Muscle layer of duodenum (tissue), 2 donors: Measurements from ENCODE around the gene THAP4.
A peak's percentile ranks its signal among the peaks of the same experiment; 100 is the strongest.

Experiments
- H3K27ac ChIP-seq: one replicate; pipeline ENCODE4 v1.7.0; 2013; ENCODE audit warnings: mild to moderate bottlenecking, low read length
- H3K27me3 ChIP-seq: one replicate; pipeline ENCODE4 v1.7.0; 2013; ENCODE audit warnings: low read depth, mild to moderate bottlenecking, control low read depth, low read length
- H3K36me3 ChIP-seq, 2 donors: one replicate each; pipeline ENCODE4 v1.7.0; 2013; ENCODE audit warnings: low read length in 2 of 2, control low read depth in 1 of 2, mild to moderate bottlenecking in 1 of 2; ENCODE audit not compliant: insufficient read depth in 2 of 2, control insufficient read depth in 1 of 2
- H3K4me1 ChIP-seq, 2 donors: one replicate each; pipeline ENCODE4 v1.7.0; 2013; ENCODE audit warnings: low read length in 2 of 2, mild to moderate bottlenecking in 2 of 2, control low read depth in 1 of 2, moderate library complexity in 1 of 2; ENCODE audit not compliant: insufficient read depth in 2 of 2, control insufficient read depth in 1 of 2
- H3K4me3 ChIP-seq, 2 donors: one replicate each; pipeline ENCODE4 v1.7.0; 2013; ENCODE audit warnings: low read length in 2 of 2, low read depth in 1 of 2, mild to moderate bottlenecking in 1 of 2
- H3K9me3 ChIP-seq, 2 donors: one replicate each; pipeline ENCODE4 v1.7.0; 2013; ENCODE audit warnings: low read length in 2 of 2, control low read depth in 1 of 2, mild to moderate bottlenecking in 1 of 2; ENCODE audit not compliant: control insufficient read depth in 1 of 2
- donor health status: healthy.

Gene THAP4

DNA sequence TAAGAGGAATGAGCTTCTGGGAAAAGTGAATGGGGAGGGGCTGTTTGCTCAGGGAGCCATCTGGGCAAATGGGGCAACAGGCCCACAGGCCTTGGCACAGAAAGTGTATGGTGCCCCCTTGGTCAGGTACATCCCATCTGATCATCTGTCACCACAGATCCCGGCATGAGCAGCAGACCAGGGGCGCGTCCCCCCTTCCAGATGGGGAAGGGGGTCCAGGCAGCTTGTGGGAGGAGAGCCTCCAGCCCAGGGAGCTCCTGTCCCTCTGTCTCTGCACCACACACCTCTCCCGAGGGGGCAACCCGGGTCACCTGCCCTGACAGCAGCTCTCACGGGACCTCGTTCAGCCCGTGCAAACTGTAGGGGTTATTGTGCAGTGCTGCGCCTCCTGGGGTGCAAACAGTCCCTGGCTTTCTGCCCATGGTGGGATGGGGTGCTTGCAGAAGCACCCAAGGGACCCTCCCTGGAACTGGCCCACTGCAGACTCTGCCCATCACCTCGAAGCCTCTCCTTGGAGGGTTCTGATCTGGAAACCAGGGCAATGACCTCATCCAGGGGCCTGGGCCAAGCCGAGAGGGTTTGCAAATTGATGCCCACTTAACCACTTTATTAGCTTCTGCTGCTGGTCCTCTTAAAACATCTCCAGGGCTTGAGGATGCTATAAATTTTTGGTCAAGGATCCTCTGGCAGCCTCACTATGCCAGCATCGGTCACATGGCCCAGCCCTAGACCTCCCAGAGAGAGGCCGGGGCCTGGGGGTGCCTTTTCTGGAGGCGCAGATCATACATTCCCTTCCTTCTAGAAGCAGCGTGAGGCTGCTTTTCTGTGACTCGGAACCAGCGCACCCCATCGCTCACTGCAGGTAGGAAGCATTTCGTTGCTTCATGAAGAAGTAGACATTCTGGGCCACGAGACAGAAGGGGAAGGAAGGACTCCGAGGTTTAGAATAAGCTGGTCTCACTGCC lies 86.1 kb downstream of the THAP4 start:
- H3K9me3 ChIP-seq, result peaks cover 0 to 4% of the 10 kb centered on the region in 2 donors
- H3K27me3 ChIP-seq, result no peaks in the 10 kb centered on the region
- H3K27ac ChIP-seq, result no peak overlapping the region
- no peaks in the 10 kb centered on the region for H3K36me3 ChIP-seq
- H3K4me3 ChIP-seq, result no peak overlapping the region
- H3K4me1 ChIP-seq, result peaks cover 0 to 10% of the 10 kb centered on the region in 2 donors

DNA sequence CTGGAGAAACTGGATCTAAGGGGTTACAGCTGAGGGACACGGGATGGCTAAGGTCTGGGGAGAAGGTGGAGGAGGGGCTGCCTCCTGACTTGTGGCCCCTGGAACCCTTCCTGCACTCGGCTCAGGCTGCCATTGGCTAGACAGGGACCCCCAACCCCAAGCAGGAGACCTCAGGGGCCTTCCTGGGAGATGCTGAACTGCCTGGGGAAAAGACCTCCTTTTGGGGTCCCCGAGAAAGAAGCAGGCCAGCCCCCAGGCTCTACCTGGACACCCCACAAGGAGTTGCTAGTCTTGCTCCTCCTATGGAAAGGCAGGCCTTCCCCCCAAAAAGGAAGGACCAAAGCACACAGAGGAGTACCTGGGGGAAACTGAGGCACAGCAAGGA lies 88.5 kb downstream of the THAP4 start:
- Histone ChIP-seq H3K4me3 (no peak overlapping the region), H3K27me3 (no peaks in the 10 kb centered on the region), H3K9me3 (no peaks in the 10 kb centered on the region), H3K36me3 (no peaks in the 10 kb centered on the region), H3K4me1 (peaks cover 0 to 10% of the 10 kb centered on the region in 2 donors), H3K27ac (no peak overlapping the region)

DNA sequence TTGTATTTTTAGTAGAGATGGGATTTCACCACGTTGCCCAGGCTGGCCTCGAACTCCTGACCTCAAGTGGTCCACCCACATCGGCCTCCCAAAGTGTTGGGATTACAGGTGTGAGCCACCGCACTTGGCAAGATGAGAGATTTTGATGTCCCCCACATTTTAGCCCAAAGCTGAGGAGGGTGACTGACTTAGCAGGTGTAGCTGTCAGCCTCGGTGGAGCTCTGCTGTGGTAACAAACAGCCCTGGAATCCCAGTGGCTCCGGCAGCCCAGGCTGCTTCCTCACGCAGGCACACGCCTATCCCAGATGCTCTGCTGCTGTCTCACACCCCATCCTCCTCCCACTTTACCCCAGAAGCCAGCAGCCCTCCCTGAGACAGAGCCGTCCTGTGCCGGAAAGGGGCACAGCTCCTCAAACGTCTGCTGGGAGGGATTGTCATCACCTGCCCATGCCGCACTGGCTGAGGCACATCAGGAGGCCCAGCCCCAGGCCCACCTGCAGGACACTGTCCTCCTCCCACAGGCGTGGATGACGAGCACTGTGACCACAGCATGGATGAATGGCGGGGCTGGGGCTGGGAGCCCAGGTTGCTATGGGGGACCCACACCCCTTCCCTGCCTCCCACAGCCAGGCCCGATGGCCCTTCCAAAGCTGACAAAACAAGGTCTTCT lies 89.0 kb downstream of the THAP4 start:
- no peak overlapping the region for H3K4me3 ChIP-seq
- no peaks in the 10 kb centered on the region for H3K36me3 ChIP-seq
- H3K4me1 ChIP-seq, result peaks cover 0 to 10% of the 10 kb centered on the region in 2 donors
- no peaks in the 10 kb centered on the region for H3K27me3 ChIP-seq
- no peak overlapping the region for H3K27ac ChIP-seq
- H3K9me3 ChIP-seq, result no peaks in the 10 kb centered on the region

DNA sequence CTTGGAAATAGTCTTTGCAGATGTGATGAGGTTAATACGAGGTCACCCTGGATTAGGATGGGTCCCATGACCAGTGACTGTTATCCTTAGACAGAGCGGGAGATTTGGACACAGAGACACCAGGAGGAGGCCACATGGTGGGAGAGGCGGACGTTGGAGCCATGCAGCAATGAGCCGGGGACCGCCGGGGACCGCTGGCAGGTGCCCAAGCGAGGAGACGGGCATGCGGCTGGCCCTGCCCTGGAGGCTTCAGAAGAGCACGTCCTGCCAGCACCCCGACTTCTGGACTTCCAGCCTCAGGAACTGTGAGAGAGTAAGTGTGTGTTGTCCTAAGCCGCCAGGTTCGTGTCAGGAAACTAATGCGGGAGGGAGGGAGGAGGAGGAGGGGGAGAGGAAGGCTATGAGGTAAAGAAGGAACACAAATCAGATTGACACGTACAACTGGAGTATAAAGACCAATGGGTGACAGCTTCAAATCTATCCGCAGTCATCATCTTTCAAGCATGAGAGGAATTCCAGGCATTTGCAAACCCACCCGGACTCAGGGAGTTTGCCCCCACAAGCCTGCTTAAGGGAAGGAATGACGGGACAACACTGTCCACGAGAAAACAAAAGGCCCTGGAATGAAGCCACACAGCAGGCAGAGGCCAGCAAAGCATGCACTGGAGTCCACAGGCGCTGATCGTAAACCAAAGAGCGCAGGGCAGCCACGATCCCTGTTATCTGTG lies 90.0 kb downstream of the THAP4 start:
- no peaks in the 10 kb centered on the region for H3K9me3 ChIP-seq
- H3K27ac ChIP-seq, result no peak overlapping the region
- H3K4me1 ChIP-seq, result peaks cover 0 to 10% of the 10 kb centered on the region in 2 donors
- H3K4me3 ChIP-seq, result no peak overlapping the region
- no peaks in the 10 kb centered on the region for H3K36me3 ChIP-seq
- H3K27me3 ChIP-seq, result peaks cover 3% of the 10 kb centered on the region

DNA sequence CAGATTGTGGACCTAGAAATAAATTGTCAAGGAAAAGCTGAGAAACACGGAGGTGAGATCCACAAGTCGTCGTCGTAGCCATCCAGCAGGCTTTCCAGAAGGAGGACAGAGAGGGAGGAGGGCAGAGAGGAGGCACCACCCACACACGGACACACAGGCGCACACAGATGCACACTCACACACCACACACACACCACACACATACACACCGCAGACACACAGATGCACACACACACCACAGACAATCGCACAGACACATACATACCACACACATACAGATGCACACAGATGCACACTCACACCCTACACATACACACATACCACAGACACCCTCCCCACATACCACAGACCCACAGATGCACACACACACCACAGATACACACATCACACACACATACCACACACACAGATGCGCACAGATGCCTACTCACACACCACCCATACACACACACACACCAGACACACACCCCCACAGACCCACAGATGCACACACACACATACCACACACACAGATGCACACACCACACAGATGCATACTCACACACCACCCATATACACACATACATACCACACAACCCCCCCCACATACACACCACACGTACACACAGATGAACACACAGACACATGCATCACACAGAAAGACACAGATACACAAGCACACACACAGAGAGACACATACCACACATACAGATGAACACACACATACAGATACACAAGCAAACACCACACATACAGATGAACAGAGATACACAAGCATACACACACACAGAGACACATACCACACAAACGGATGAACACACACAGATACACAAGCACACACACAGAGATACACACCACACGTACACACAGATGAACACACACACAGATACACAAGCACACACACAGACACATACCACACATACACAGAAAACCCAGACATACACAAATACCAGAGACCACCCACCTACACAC lies 91.2 kb downstream of the THAP4 start:
- Histone ChIP-seq H3K4me1 (peaks cover 0 to 18% of the 10 kb centered on the region in 2 donors), H3K36me3 (no peaks in the 10 kb centered on the region), H3K27me3 (peaks cover 9% of the 10 kb centered on the region), H3K27ac (no peak overlapping the region), H3K4me3 (no peak overlapping the region), H3K9me3 (no peaks in the 10 kb centered on the region)

DNA sequence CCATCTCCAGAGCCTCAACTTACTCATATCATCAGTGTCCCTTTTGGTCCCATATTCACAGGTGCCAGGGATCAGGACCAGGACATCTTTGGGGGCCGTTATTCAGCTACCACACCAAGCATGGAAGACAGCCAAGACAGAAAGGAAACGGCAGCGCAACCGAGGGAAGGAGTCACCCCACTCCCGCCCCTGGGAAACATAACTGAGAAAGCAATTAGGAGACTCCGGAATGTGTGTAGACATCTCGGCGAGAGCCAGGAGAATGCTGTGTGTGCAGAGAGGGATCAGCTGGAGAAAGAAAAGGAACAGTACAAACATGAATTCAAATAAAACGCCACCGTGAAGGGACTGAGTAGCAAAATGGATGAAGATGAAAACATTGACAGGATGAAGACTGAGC lies 91.9 kb downstream of the THAP4 start:
- H3K4me3 ChIP-seq, result no peak overlapping the region
- no peaks in the 10 kb centered on the region for H3K36me3 ChIP-seq
- H3K9me3 ChIP-seq, result no peaks in the 10 kb centered on the region
- H3K27me3 ChIP-seq, result peaks cover 9% of the 10 kb centered on the region
- peaks cover 0 to 16% of the 10 kb centered on the region in 2 donors for H3K4me1 ChIP-seq
- H3K27ac ChIP-seq, result no peak overlapping the region

DNA sequence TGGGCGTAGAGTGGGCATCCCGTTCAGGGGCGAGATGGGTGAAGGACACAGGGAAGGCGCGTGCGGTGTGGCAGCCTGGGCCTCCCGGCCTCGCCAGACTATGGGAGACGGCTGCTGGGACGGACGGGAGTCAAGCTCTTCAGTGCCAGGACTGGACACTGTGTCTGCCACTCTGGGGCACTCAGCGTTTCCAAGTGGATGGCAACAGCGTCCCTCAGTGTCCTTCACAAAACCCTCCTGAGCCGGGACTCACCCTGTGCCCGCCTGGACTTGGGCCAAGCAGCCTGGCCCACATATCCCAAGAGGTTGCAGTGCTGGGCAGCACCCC lies 94.7 kb downstream of the THAP4 start:
- Histone ChIP-seq H3K9me3 (no peaks in the 10 kb centered on the region), H3K27ac (no peak overlapping the region), H3K36me3 (no peaks in the 10 kb centered on the region), H3K4me3 (no peak overlapping the region), H3K27me3 (peaks cover 12% of the 10 kb centered on the region), H3K4me1 (peaks cover 0 to 15% of the 10 kb centered on the region in 2 donors)

DNA sequence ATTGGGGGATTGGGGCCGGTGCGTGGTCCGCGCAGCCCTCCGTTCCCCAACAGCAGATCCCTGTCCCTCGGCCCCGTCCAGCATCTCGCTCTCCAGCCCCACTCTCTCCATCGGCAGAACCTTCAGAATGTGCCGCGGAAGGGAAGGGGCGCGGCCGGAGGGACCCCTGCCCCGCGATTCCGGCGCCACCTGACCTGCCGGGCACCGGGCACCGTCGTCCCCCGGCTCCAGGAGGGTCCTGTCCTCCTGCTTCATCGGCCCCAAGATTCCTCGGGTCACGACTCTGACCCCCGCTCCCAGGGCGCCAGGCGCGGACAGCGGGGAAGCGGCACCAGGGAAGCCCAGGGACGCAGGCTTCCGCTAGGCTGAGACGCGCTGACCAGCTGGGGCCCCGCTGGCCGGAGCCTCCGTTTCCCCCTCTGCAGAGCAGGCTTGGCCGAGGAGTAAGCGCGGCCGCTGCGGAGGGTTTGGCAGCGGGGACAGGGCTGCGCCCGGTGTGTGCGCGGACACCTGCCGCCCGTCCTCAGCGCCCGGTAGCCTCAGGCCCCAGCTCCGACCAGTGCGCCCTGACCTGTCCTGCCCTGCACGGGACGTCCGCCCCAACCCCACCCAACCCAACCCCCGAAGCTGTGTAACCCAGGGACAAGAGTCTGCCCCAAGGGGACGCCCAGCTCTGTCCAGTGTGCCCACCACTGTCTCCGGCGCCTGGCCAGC lies 95.2 kb downstream of the THAP4 start:
- Histone ChIP-seq H3K27ac (no peak overlapping the region), H3K27me3 (peaks cover 12% of the 10 kb centered on the region)

DNA sequence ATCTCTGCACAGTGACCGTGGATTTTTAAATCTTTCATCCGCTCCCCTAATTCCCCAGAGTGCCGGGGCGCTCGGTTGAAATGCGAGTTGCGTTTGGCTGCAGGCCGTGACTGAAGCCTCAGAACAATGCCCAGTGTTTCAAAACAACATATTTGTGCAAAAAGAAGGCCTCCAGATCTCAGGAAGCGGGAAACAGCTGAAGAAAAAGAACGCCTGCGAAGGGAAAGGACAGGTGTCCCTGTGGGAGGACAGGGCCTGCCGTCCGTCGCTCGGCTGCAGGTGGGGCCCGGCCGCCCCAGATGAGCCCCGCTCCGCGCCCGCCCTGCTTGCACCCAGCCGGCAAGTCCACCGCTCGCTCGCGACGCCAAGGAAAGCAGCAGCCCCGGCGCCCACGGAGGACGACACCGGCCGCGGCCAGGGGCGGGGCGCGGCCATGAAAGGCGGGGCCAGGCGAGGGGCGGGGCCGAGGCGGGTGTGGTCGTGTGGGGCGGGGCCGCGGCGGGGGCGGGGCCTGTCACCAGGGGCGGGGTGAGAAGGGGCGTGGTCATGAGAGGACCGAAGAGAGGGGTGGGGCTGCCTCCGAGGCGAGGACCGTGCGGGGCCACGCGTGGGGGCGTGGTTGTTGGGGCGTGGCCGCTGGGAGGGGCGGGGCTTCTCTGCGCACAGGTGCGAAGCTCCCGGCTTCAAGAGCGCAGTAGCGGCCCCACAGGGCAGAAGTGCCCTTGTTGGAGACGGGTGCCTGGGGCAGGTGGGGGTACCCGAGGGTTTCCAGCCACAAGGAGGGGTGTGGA lies 96.0 kb downstream of the THAP4 start:
- Histone ChIP-seq H3K4me1 (peaks cover 0 to 15% of the 10 kb centered on the region in 2 donors), H3K36me3 (no peaks in the 10 kb centered on the region), H3K9me3 (no peaks in the 10 kb centered on the region), H3K27me3 (peaks cover 12% of the 10 kb centered on the region), H3K4me3 (peak overlapping the region; percentile 39 to 58), H3K27ac (no peak overlapping the region)

More for the DNA sequence above, 95.2 kb downstream of the THAP4 start:
- Histone ChIP-seq H3K36me3 (no peaks in the 10 kb centered on the region), H3K9me3 (no peaks in the 10 kb centered on the region), H3K4me1 (peaks cover 0 to 15% of the 10 kb centered on the region in 2 donors), H3K4me3 (peak overlapping the region in 1 of 2 donors; percentile 58)
